OCI-LY3 (cell line): ENCODE data around the gene DHRSX.

Experiments
- H2AFZ ChIP-seq: fragments of 200-600, 300-600 bp; shearing (Covaris generic); 2 replicates; pipeline ENCODE4 v1.6.0; 2014; ENCODE audit warnings: antibody characterized with exemption, low read depth, low read length
- H3K27ac ChIP-seq: fragments of 200-600, 300-600 bp; sonication (generic); 2 replicates; pipeline ENCODE4 v1.5.1; 2014; ENCODE audit warnings: mild to moderate bottlenecking, low read length, moderate library complexity, mixed read lengths
- H3K27me3 ChIP-seq: fragments of 200-600, 300-600 bp; sonication (generic); 2 replicates; pipeline ENCODE4 v1.6.1; 2014; ENCODE audit warnings: low read depth, low read length, mixed read lengths
- H3K36me3 ChIP-seq: fragments of 200-600, 300-600 bp; sonication (generic); replicated peaks from 2 replicates; pipeline ENCODE3; 2014; ENCODE audit warnings: low read depth, low read length, mixed read lengths
- H3K4me1 ChIP-seq: fragments of 300-600, 200-600 bp; sonication (generic); 2 replicates; pipeline ENCODE4 v1.6.1; 2014; ENCODE audit warnings: low read length, mixed read lengths
- H3K4me2 ChIP-seq: fragments of 200-600, 300-600 bp; sonication (generic); 2 replicates; pipeline ENCODE4 v1.6.1; 2014; ENCODE audit warnings: low read length, mixed read lengths
- H3K4me3 ChIP-seq: fragments of 300-600, 200-600 bp; sonication (generic); 2 replicates; pipeline ENCODE4 v1.5.1; 2014; ENCODE audit warnings: antibody characterized with exemption, mild to moderate bottlenecking, low read length, moderate library complexity
- H3K79me2 ChIP-seq: fragments of 300-600, 200-600 bp; shearing (Covaris generic); 2 replicates; pipeline ENCODE4 v1.6.1; 2014; ENCODE audit warnings: mild to moderate bottlenecking, low read length, mixed read lengths
- H3K9ac ChIP-seq: fragments of 300-600, 200-600 bp; shearing (Covaris generic); 2 replicates; pipeline ENCODE4 v1.6.0; 2014; ENCODE audit warnings: mild to moderate bottlenecking, low read length, moderate library complexity
- H3K9me3 ChIP-seq: fragments of 200-600, 300-600 bp; shearing (Covaris generic); 2 replicates; pipeline ENCODE4 v1.6.1; 2014; ENCODE audit warnings: low read length, mixed read lengths; ENCODE audit not compliant: insufficient read depth
- H4K20me1 ChIP-seq: fragments of 200-600, 300-600 bp; sonication (generic); 2 replicates; pipeline ENCODE4 v1.6.1; 2016; ENCODE audit warnings: low read length, mixed read lengths; ENCODE audit not compliant: insufficient read depth
- EZH2phosphoT487 ChIP-seq: fragments of 200-600 bp; shearing (Covaris generic); IDR thresholded peaks from 2 replicates; pipeline ENCODE4 v1.6.1; 2018; ENCODE audit warnings: antibody characterized with exemption, mixed run types, low read depth
- TF ChIP-seq, protein P1 (sequence below): fragments of 200-600, 300-600 bp; sonication (generic); IDR thresholded peaks from 2 replicates; pipeline ENCODE4 v1.5.1; 2014; ENCODE audit warnings: antibody characterized with exemption, low read length, low read depth

The DHRSX gene

GRCh38 chrX:2497961-2498780 lies 2.6 kb downstream of the DHRSX start:
- Histone ChIP-seq H3K79me2 (peaks cover 72% of the 10 kb centered on the region), H3K9ac (peak overlapping the region; percentile 97), H2AFZ (no peak overlapping the region), H3K27ac (peak overlapping the region; percentile 69), H4K20me1 (peaks cover 36% of the 10 kb centered on the region), H3K4me1 (peaks cover 35% of the 10 kb centered on the region), H3K4me3 (peak overlapping the region; percentile 95), H3K9me3 (no peaks in the 10 kb centered on the region), H3K27me3 (no peaks in the 10 kb centered on the region), H3K36me3 (peaks cover 22% of the 10 kb centered on the region), H3K4me2 (peak overlapping the region; percentile 82)
- TF ChIP-seq, protein P1, sequence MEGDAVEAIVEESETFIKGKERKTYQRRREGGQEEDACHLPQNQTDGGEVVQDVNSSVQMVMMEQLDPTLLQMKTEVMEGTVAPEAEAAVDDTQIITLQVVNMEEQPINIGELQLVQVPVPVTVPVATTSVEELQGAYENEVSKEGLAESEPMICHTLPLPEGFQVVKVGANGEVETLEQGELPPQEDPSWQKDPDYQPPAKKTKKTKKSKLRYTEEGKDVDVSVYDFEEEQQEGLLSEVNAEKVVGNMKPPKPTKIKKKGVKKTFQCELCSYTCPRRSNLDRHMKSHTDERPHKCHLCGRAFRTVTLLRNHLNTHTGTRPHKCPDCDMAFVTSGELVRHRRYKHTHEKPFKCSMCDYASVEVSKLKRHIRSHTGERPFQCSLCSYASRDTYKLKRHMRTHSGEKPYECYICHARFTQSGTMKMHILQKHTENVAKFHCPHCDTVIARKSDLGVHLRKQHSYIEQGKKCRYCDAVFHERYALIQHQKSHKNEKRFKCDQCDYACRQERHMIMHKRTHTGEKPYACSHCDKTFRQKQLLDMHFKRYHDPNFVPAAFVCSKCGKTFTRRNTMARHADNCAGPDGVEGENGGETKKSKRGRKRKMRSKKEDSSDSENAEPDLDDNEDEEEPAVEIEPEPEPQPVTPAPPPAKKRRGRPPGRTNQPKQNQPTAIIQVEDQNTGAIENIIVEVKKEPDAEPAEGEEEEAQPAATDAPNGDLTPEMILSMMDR = no peak
- TF ChIP-seq EZH2phosphoT487 = no peak

DNA sequence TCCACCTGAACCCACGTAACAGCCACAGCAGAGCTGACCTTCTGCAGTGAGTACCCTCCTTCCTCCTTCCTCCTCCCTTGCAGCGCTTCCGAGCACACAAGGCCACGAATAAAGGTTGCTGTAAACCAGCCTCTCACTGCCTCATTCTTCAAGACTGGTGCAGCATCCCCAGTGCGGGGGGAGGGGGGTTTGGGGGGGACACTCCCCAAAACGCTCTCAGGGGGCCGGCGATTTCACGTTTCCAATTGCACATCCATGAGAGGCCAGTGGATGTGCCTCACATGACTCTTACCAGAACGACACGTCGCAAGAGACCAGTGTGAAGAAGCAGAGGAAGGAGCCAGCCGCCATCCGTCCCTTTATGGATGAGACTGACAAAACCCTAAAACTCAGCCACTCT lies 5.2 kb downstream of the DHRSX start:
- Histone ChIP-seq H2AFZ (no peak overlapping the region), H3K4me2 (no peak overlapping the region), H3K27ac (no peak overlapping the region), H3K79me2 (peaks cover 96% of the 10 kb centered on the region), H3K36me3 (peaks cover 42% of the 10 kb centered on the region), H4K20me1 (peaks cover 60% of the 10 kb centered on the region), H3K4me1 (peaks cover 28% of the 10 kb centered on the region), H3K27me3 (no peaks in the 10 kb centered on the region), H3K9me3 (no peaks in the 10 kb centered on the region), H3K4me3 (no peak overlapping the region), H3K9ac (no peak overlapping the region)
- TF ChIP-seq, protein P1 = no peak
- TF ChIP-seq EZH2phosphoT487 = no peak

DNA sequence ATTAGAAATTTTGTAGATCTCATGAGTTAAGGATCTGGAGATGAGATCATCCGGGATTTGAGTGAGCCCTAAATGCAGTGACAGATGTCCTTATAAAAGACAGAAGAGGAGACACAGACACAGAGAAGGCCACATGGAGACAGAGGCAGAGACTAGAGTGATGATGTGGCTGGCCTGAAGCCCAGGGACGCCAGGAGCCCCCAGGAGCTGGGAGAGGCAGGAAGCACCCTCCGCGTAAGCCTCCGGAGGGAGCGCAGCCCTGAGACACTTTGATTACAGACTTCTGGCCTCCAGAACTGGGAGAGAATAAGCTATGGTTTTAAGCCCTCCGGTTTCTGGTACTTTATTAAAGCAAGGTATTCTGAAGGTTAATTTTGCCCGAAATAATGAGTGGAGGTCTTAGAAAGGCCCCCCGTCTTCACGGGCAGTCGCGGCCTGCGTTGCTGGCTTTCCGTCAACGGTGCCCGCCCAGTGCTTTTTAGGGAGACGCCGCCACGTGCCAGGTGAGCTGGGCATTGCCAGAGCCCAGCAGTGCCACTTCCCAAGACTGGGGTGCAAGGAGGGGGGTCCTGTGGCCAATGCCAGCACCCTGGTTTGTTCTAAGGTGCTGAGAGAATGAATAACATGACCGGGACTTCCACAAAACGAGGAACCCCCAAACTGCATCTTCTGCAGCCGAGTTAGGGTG lies 8.1 kb downstream of the DHRSX start:
- Histone ChIP-seq H3K9me3 (no peaks in the 10 kb centered on the region), H4K20me1 (peaks cover 69% of the 10 kb centered on the region), H3K4me3 (no peak overlapping the region), H3K36me3 (peaks cover 59% of the 10 kb centered on the region), H3K79me2 (peaks cover 98% of the 10 kb centered on the region), H3K9ac (no peak overlapping the region), H3K27ac (no peak overlapping the region), H3K4me1 (peaks cover 8% of the 10 kb centered on the region), H3K27me3 (no peaks in the 10 kb centered on the region), H3K4me2 (no peak overlapping the region), H2AFZ (no peak overlapping the region)
- TF ChIP-seq EZH2phosphoT487 = no peak
- TF ChIP-seq, protein P1 = no peak

- Histone ChIP-seq H3K27me3 (no peaks in the 10 kb centered on the region), H3K4me2 (no peak overlapping the region), H3K9me3 (no peaks in the 10 kb centered on the region), H3K4me1 (no peaks in the 10 kb centered on the region), H3K27ac (no peak overlapping the region), H3K9ac (no peak overlapping the region), H3K36me3 (peaks cover 70% of the 10 kb centered on the region), H4K20me1 (peaks cover 80% of the 10 kb centered on the region), H2AFZ (no peak overlapping the region), H3K4me3 (no peak overlapping the region), H3K79me2 (peaks cover 99% of the 10 kb centered on the region)
- TF ChIP-seq, protein P1 = no peak
- TF ChIP-seq EZH2phosphoT487 = no peak
Observed at GRCh38 chrX:2490634-2491033, 10.1 kb downstream of the DHRSX start.
